Measurements from ENCODE around the gene PDIA5.

PDIA5 gene

DNA sequence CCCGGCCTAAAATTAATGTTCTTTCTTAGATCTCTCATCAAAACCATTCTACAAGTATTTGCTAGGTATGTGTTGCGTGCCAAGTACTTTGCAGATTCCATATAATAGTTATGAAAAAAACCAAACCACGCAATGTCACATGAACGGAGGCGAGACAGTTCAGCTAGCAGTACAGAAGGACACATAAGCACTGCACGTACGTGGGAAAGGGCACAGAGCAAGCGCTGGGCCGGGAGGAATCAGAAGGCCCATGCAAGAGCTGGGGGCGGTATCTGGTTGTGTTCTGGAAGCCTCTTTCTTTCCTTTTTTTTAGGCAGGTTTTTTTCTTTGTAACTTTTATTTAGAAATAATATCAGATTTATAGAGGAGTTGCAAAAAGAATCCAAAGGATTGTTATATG, 11.3 kb downstream of the PDIA5 start:
- in situ Hi-C loops (cut with HindIII; ENCODE audit: low pct_ligation_motif_present, low sequenced_read_pairs): no loop called here
- Histone ChIP-seq H3K4me3 (ENCODE audit: low read depth, low read length) (no peak overlapping the region), H3K27ac (peak overlapping the region; percentile 16), H3K27me3 (replicated peaks) (no peaks in the 10 kb centered on the region), H3K36me3 (replicated peaks) (no peaks in the 10 kb centered on the region)
- DNase-seq: peak; percentile 68
- TF ChIP-seq CTCF (IDR thresholded peaks at IDR 0.05; ENCODE audit: low read depth, low read length, missing control alignments): no peak

GRCh38 chr3:123080864-123081562, 14.2 kb downstream of the PDIA5 start:
- Histone ChIP-seq H3K4me3 (ENCODE audit: low read depth, low read length) (no peak overlapping the region), H3K27me3 (replicated peaks) (no peaks in the 10 kb centered on the region), H3K36me3 (replicated peaks) (no peaks in the 10 kb centered on the region), H3K27ac (no peak overlapping the region)
- in situ Hi-C loops (cut with HindIII; ENCODE audit: low pct_ligation_motif_present, low sequenced_read_pairs): no loop called here
- TF ChIP-seq CTCF (IDR thresholded peaks at IDR 0.05; ENCODE audit: low read depth, low read length, missing control alignments): no peak
- DNase-seq: no peak

DNA sequence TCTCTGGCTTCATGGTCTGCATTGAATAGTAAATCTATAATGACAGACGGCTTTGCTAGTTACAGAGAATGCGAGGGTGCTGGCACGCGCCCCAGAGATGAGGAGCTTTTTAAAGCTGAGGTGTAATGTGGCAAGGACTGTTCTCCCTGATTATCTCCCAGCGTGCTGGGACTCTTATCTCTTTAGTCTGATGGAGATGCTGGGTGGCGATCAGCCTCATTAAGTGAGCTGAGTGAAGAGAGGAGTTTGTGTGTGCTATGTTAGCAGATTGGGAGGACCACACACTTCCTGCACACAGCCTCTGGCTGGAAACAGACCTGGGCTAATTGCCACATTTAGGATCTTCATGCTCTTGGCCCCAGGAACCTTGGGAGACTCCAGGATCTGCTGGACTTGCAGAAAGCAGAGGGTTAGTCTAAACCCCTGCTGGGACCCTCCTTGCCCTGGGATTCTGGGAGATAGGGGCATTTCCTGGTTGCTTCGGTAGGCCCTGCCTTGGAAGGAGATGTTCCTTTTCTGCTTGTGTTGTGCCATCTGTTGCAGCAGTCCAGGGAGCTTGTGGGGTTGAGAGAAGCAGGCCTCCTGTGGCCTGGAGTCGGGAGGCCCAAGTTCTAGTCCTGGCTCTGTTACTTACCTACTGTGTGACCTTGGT, 15.0 kb downstream of the PDIA5 start:
- Histone ChIP-seq H3K4me3 (ENCODE audit: low read depth, low read length) (no peak overlapping the region), H3K27ac (no peak overlapping the region), H3K27me3 (replicated peaks) (no peaks in the 10 kb centered on the region), H3K36me3 (replicated peaks) (no peaks in the 10 kb centered on the region)
- TF ChIP-seq CTCF (IDR thresholded peaks at IDR 0.05; ENCODE audit: low read depth, low read length, missing control alignments): no peak
- no peak for DNase-seq
- in situ Hi-C loops (cut with HindIII; ENCODE audit: low pct_ligation_motif_present, low sequenced_read_pairs): no loop called here

DNA sequence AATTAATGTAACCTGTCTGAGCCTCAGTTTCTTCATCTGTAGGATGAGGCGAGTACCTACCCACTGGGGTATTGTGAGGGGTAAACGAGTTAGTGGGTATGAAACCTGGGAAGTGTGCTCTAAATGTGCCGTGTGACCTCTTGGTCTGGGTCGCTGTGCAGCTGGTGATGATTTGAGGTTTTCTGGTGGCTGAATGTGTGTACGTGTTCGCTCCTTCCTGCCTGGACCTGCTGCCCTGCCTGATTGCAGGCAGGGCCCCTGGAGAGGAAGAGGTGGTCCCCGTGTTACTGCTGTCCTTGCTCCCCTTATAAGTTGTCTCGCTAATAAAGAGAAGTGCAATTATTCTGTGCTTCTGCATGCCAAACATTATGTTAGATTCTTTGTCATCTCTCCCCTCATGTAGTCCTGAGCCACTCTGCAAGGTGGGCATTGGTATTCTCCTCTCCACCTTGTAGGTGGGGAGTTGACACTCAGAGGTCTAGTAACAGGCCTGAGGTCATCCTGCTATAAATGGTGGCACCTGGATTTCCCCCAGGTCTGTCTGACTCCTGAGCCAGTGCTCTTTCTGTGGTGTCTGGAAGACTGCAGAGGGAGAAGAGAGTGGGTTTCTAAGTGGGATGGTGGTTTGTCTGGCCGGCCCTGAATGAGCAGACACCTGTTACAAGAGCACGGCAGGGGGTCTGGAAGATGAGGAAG, 15.7 kb downstream of the PDIA5 start:
- TF ChIP-seq CTCF (IDR thresholded peaks at IDR 0.05; ENCODE audit: low read depth, low read length, missing control alignments): no peak

DNA sequence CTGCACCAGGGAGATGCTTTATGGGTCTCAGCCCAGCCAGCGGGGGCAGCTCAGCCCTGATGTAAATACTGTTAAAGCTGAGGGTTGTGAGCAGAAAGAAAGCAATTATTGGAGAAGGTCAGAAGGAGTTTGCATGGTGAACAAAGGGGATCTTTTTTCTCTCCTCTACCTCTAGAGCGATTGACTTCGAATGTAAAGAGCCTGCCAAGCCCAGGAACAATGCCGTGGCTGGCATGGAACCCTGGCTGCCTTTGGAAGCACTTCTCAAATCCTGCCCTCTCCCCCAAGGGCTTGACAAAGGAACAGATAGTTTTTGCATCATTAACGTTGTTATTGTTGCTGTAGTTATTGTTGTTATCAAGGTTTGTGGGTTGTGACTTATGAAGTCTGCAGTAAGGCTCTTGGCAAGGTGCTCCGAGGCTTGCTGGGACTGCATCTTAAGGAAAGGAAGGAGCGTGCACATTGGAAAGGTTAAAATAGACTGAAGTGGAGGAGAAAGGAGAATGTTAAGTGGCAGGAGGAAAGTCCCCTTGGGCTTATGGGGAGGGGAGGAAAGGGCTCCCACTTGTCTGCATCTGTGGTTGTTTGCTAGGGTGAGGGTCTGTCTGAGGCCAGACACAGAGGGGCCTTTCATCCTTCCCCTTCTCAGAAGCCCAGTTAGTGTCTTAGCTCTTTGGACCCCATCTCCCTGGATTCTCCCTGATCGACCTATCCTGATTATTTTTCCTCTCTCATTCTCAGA, 16.7 kb downstream of the PDIA5 start:
- no peak for DNase-seq
- in situ Hi-C loops (cut with HindIII; ENCODE audit: low pct_ligation_motif_present, low sequenced_read_pairs): no loop called here
- TF ChIP-seq CTCF (IDR thresholded peaks at IDR 0.05; ENCODE audit: low read depth, low read length, missing control alignments): no peak
- Histone ChIP-seq H3K36me3 (replicated peaks) (no peaks in the 10 kb centered on the region), H3K4me3 (ENCODE audit: low read depth, low read length) (no peak overlapping the region), H3K27ac (no peak overlapping the region), H3K27me3 (replicated peaks) (no peaks in the 10 kb centered on the region)

More for the DNA sequence above, 15.7 kb downstream of the PDIA5 start:
- no peak for DNase-seq
- in situ Hi-C loops (cut with HindIII; ENCODE audit: low pct_ligation_motif_present, low sequenced_read_pairs): no loop called here
- Histone ChIP-seq H3K27me3 (replicated peaks) (no peaks in the 10 kb centered on the region), H3K4me3 (ENCODE audit: low read depth, low read length) (no peak overlapping the region), H3K27ac (no peak overlapping the region), H3K36me3 (replicated peaks) (no peaks in the 10 kb centered on the region)

All from brain microvascular endothelial cell (primary cell).